SJCRH30 (cell line): Measurements from ENCODE around the gene RHBDD2. TPM values are rescaled to one million over a fixed set of nuclear protein-coding genes. Genes with fewer than 3 reads are reported as not detected.
"Not testable (repeated sequence)": the region's sequence is repeated elsewhere in the genome, so short reads cannot be mapped to it uniquely, and the experiment has no call there.

ENCODE experiments used
- DNase-seq, 2 experiments: peaks; one replicate each; pipeline ENCODE4 v3.0.0-alpha.2; 2015 to 2020
- H3K27ac ChIP-seq: fragments of 250-450 bp; sonication (Bioruptor Pico); 2 replicates; pipeline ENCODE4 v1.5.1; 2020; ENCODE audit warnings: mild to moderate bottlenecking, moderate library complexity
- H3K27me3 ChIP-seq: fragments of 250-450 bp; sonication (Bioruptor Pico); 2 replicates; pipeline ENCODE4 v1.5.1; 2020; ENCODE audit warnings: mild to moderate bottlenecking, moderate library complexity
- H3K36me3 ChIP-seq: fragments of 250-450 bp; sonication (Bioruptor Pico); 2 replicates; pipeline ENCODE4 v1.5.1; 2020; ENCODE audit warnings: mild to moderate bottlenecking, moderate library complexity
- H3K4me1 ChIP-seq: fragments of 250-450 bp; sonication (Bioruptor Pico); 2 replicates; pipeline ENCODE4 v1.5.1; 2020; ENCODE audit warnings: mild to moderate bottlenecking, moderate library complexity
- H3K4me3 ChIP-seq: fragments of 250-450 bp; sonication (Bioruptor Pico); 2 replicates; pipeline ENCODE4 v1.5.1; 2020; ENCODE audit warnings: mild to moderate bottlenecking, moderate library complexity
- H3K9me3 ChIP-seq: fragments of 250-450 bp; sonication (Bioruptor Pico); replicated peaks from 2 replicates; pipeline ENCODE4 v1.5.1; 2020; ENCODE audit warnings: mild to moderate bottlenecking, moderate library complexity
- total RNA-seq: library from RNA; depleted of rRNA; stranded (reverse); fragments of >200 nt; shearing (Covaris generic); gene quantifications from 2 replicates; pipeline ENCODE4 v1.2.3, GENCODE V29; 2014

Gene RHBDD2
- total RNA-seq, 1 experiment from 2014 or later, result 50.6 TPM

DNA sequence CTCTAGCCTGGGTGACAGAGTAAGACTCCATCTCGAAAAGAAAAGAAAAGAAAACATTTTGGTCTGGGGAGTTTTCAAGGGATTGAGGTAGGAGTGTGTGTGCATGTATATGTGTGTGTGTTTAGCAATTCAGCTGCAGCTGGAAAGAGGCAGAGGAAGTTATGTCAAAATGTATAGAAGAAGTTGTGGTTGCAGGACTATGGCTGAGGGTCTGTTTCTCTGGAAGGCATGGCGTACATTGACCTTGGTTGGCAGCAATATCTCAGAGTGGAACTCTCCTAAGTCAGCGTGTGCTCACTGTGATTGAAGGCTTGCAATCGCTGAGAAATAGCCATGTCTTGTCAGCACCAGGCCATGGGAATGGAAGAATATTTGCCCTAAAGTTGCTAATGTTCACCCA, 28.6 kb upstream of the RHBDD2 start:
- H3K4me3 ChIP-seq, result no peak overlapping the region
- H3K27me3 ChIP-seq, result no peaks in the 10 kb centered on the region
- no peak for DNase-seq
- no peaks in the 10 kb centered on the region for H3K4me1 ChIP-seq
- no peaks in the 10 kb centered on the region for H3K9me3 ChIP-seq
- H3K27ac ChIP-seq, result no peak overlapping the region
- H3K36me3 ChIP-seq, result no peaks in the 10 kb centered on the region

GRCh38 chr7:75854233-75854632, 24.6 kb upstream of the RHBDD2 start:
- Histone ChIP-seq H3K27ac (no peak overlapping the region), H3K27me3 (no peaks in the 10 kb centered on the region), H3K36me3 (no peaks in the 10 kb centered on the region), H3K9me3 (no peaks in the 10 kb centered on the region), H3K4me1 (no peaks in the 10 kb centered on the region), H3K4me3 (no peak overlapping the region)
- no peak for DNase-seq

- H3K4me1 ChIP-seq, H3K36me3 ChIP-seq, H3K27ac ChIP-seq, H3K27me3 ChIP-seq, H3K4me3 ChIP-seq, H3K9me3 ChIP-seq, DNase-seq: not testable (repeated sequence)
Observed at GRCh38 chr7:75854813-75855345, 24.0 kb upstream of the RHBDD2 start.

DNA sequence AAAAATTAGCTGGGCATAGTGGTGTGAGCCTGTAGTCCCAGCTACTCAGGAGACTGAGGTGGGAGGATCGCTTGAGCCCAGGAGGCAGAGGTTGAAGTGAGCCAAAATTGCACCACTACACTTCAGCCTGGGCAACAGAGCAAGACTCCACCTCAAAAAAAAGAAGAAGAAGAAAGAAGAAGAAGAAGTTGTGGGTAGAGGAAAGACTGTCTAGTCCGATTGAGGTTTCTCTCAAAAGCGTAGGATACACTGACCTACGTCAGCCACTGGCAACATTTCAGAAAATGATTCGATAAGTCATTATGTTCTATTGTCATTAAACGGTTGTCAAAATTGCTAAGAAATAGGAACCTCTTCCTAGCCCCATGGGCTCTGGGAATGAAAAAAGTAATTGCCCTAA, 22.3 kb upstream of the RHBDD2 start:
- H3K4me3 ChIP-seq, result no peak overlapping the region
- no peaks in the 10 kb centered on the region for H3K9me3 ChIP-seq
- no peak for DNase-seq
- H3K27ac ChIP-seq, result no peak overlapping the region
- H3K27me3 ChIP-seq, result no peaks in the 10 kb centered on the region
- H3K36me3 ChIP-seq, result no peaks in the 10 kb centered on the region
- no peaks in the 10 kb centered on the region for H3K4me1 ChIP-seq

- no peaks in the 10 kb centered on the region for H3K9me3 ChIP-seq
- no peaks in the 10 kb centered on the region for H3K36me3 ChIP-seq
- H3K27me3 ChIP-seq, result no peaks in the 10 kb centered on the region
- no peak overlapping the region for H3K4me3 ChIP-seq
- no peaks in the 10 kb centered on the region for H3K4me1 ChIP-seq
- H3K27ac ChIP-seq, result no peak overlapping the region
- no peak for DNase-seq
Observed at GRCh38 chr7:75858410-75858809, 20.4 kb upstream of the RHBDD2 start.

DNA sequence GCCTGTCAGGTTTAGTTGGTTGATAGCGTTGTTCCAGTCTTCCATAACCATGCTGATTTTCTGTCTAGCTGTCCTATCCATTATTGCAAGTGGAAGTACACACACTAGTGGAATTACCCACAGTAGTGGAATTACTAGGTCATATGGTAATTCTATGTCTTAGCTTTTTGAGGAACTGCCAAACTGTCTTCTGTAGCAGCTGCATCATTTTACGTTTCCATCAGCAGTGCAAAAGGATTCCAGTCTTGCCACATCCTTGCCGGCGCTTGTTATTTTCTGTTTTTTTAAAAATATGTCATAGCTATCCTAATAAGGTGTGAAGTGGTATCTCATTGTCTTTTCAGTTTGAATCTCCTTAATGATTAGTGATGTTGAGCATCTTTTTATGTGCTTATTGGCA, 17.2 kb upstream of the RHBDD2 start:
- Histone ChIP-seq H3K9me3 (no peaks in the 10 kb centered on the region), H3K4me1 (peaks cover 4% of the 10 kb centered on the region; the same call in 1 of the 2 replicates), H3K27me3 (no peaks in the 10 kb centered on the region), H3K27ac (no peak overlapping the region), H3K36me3 (no peaks in the 10 kb centered on the region), H3K4me3 (no peak overlapping the region)
- DNase-seq, result no peak

- not testable (repeated sequence) for DNase-seq, H3K9me3 ChIP-seq, H3K27me3 ChIP-seq, H3K36me3 ChIP-seq, H3K4me3 ChIP-seq, H3K27ac ChIP-seq
- H3K4me1 ChIP-seq, result peaks cover 11% of the 10 kb centered on the region
Observed at GRCh38 chr7:75864251-75864650, 14.6 kb upstream of the RHBDD2 start.

DNA sequence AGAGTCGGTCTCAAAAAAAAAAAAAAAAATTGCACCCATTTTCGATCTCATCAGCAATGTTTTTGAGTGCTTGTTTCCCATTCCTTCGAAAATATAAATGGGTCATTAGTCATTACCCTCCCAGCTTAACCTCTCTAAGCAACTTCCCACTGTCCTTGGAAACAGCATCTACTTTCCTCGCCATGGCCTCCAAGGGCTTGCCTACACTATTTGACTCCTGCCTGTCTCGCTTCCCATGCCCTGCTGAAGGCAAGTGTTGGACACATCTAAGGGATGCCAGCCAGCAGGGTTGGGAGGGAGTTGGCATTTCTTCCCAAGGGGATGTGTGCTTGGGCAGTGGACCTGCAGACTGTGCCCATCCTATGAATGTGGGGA, 12.7 kb upstream of the RHBDD2 start:
- Histone ChIP-seq H3K27me3 (no peaks in the 10 kb centered on the region), H3K9me3 (no peaks in the 10 kb centered on the region), H3K27ac (no peak overlapping the region), H3K4me3 (no peak overlapping the region), H3K36me3 (no peaks in the 10 kb centered on the region), H3K4me1 (peaks cover 11% of the 10 kb centered on the region)
- no peak for DNase-seq

DNA sequence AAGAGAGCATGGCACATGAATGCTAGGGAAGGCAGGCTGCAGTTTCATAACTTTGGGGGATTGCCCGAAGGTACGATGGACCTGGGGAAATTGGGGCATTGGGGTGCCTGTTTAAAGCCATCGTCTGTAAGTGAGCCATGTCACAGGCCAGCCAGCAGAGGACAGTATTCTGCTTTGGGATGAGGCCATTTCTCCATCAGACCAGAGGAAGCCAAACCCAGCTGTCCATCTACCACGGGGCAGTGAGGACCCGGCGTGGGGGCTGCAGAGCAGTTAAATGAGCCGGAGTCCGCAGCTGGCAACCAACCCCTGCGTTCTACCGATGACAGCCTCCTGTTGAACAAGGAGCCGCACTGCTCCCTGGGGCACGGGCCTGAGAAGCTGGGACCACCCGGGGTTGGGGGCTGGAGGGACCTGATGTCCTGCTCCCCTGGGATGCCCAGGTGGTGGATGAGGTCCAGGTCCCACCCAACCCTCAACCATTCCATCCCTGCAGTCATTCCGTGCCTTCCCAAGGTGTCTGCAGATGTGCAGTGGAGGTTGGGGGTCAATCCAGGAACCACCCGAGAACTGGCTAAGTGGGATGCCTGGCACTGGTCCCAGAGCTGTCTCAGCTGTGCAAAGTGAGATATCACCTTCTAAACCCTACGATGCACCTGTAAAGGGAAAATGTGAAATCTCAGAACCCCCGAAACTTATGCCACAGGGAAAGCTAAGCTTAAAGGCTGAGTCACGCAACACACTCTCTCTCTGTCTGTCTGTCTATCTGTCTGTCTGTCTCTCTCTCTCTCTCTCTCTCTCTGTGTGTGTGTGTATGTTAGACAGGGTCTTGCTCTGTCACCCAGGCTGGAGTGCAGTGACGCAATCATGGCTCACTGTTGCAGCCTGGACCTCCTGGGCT, 12.1 kb upstream of the RHBDD2 start:
- no peak overlapping the region for H3K4me3 ChIP-seq
- H3K36me3 ChIP-seq, result no peaks in the 10 kb centered on the region
- no peaks in the 10 kb centered on the region for H3K27me3 ChIP-seq
- DNase-seq, result peak; percentile 84 to 91
- H3K9me3 ChIP-seq, result no peaks in the 10 kb centered on the region
- peaks cover 11% of the 10 kb centered on the region for H3K4me1 ChIP-seq
- H3K27ac ChIP-seq, result no peak overlapping the region

- H3K27me3 ChIP-seq, result no peaks in the 10 kb centered on the region
- H3K4me3 ChIP-seq, result no peak overlapping the region
- H3K27ac ChIP-seq, result no peak overlapping the region
- peaks cover 11% of the 10 kb centered on the region for H3K4me1 ChIP-seq
- H3K9me3 ChIP-seq, result no peaks in the 10 kb centered on the region
- no peak for DNase-seq
- H3K36me3 ChIP-seq, result no peaks in the 10 kb centered on the region
Observed at GRCh38 chr7:75867390-75867717, 11.5 kb upstream of the RHBDD2 start.

DNA sequence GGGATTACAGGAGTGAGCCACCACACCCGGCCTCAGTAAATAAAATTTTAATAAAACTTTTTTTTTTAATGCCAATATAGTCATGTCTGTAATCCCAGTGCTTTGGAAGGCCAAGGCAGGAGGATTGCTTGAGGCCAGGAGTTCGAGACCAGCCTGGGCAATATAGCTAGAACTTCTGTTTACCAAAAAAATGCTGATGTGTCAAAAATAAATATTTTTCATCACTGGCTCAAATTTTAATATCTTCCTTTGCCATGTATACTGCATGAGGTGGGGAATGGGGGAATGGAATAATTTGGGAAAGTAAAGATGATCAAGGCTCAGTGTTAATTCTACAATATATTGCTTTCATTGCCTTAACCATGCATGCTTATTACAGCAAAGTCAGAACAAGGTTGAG, 10.7 kb upstream of the RHBDD2 start:
- H3K4me3 ChIP-seq, result no peak overlapping the region
- H3K27ac ChIP-seq, result no peak overlapping the region
- peaks cover 11% of the 10 kb centered on the region for H3K4me1 ChIP-seq
- H3K36me3 ChIP-seq, result no peaks in the 10 kb centered on the region
- no peaks in the 10 kb centered on the region for H3K27me3 ChIP-seq
- no peaks in the 10 kb centered on the region for H3K9me3 ChIP-seq
- DNase-seq, result no peak

DNA sequence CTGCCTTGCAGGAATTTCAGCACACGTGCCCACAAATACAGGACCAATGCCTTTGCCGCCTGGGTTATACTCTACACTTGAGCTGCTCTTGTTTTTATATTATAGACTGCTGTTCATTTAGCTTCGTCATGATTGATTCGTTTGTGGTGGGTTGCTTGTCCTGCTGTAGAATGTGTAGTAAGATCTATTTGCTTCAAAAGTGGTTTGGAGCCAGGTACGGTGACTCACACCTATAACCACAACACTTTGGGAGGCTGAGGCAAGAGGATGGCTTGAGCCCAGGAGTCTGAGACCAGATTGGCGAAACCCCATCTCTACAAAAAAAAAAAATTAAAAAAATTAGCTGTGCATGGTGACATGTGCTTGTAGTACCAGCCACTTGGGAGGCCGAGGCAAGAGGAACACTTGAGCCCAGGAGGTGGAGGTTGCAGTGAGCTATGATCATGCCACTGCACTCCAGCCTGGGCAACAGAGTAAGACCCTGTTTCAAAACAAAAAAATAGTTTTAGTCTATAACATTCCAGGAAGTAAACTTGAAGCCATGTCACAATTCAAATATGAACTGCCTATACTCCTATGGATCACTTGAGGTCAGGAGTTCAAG, 9.0 kb upstream of the RHBDD2 start:
- Histone ChIP-seq H3K9me3 (no peaks in the 10 kb centered on the region), H3K36me3 (no peaks in the 10 kb centered on the region), H3K27ac (no peak overlapping the region), H3K27me3 (no peaks in the 10 kb centered on the region), H3K4me3 (no peak overlapping the region), H3K4me1 (peaks cover 11% of the 10 kb centered on the region)
- no peak for DNase-seq

DNA sequence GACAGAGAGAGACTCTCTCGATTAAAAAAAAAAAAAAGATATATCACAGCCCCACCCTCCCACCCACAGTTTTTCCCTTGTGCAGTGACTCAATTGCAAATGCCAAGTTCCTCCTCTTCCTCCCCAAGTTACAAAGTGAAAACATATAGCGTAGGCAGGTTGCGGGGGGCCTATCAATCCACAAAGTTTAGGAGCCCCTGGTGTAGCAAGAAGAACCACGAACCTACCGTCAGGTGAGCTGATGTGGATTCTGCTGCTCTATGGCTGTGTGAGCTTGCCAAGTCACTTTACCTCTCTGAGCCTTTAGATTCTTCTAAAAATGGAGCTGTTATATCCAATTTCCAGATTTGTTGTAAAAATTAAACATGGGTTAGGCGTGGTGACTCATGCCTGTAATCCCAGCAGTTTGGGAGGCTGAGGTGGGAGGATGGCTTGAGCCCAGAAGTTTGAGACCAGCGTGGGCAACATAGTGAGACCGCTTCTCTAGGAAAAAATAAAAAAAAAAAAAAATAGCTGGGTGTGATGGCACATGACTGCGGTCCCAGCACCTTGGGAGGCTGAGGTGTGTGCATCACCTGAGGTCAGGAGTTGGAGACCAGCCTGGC, 8.2 kb upstream of the RHBDD2 start:
- H3K36me3 ChIP-seq, result no peaks in the 10 kb centered on the region
- H3K4me3 ChIP-seq, result no peak overlapping the region
- no peak overlapping the region for H3K27ac ChIP-seq
- DNase-seq, result no peak
- no peaks in the 10 kb centered on the region for H3K27me3 ChIP-seq
- H3K9me3 ChIP-seq, result no peaks in the 10 kb centered on the region
- H3K4me1 ChIP-seq, result peaks cover 11% of the 10 kb centered on the region

GRCh38 chr7:75872073-75872782, 6.6 kb upstream of the RHBDD2 start:
- DNase-seq, result no peak
- no peak overlapping the region for H3K27ac ChIP-seq

GRCh38 chr7:75874180-75874579, 4.7 kb upstream of the RHBDD2 start:
- not testable (repeated sequence) for DNase-seq, H3K9me3 ChIP-seq, H3K36me3 ChIP-seq

More at GRCh38 chr7:75872073-75872782, 6.6 kb upstream of the RHBDD2 start:
- Histone ChIP-seq H3K9me3 (no peaks in the 10 kb centered on the region), H3K4me3 (no peak overlapping the region), H3K27me3 (no peaks in the 10 kb centered on the region), H3K4me1 (peaks cover 1% of the 10 kb centered on the region; the same call in 1 of the 2 replicates), H3K36me3 (no peaks in the 10 kb centered on the region)

More at GRCh38 chr7:75874180-75874579, 4.7 kb upstream of the RHBDD2 start:
- H3K27me3 ChIP-seq, H3K4me1 ChIP-seq, H3K27ac ChIP-seq, H3K4me3 ChIP-seq: not testable (repeated sequence)
